Anterior cingulate cortex (tissue), 58 donors: ENCODE results near the gene GALNT10.
A peak's percentile ranks its signal among the peaks of the same experiment; 100 is the strongest.

Source experiments
- DNase-seq, 58 donors: peaks; one replicate each; lab custom pipeline; 2025; lab: John Stamatoyannopoulos, UW

Gene GALNT10

GRCh38 chr5:154176181-154176580 lies 14.4 kb upstream of the GALNT10 start:
- DNase-seq, result no peak

- DNase-seq, result no peak
Measured at GRCh38 chr5:154178661-154179060, 11.9 kb upstream of the GALNT10 start.

- DNase-seq, result peak in 31 of 58 donors; percentile 5 to 69 (median 23)
Measured at GRCh38 chr5:154179846-154180710, 10.5 kb upstream of the GALNT10 start.

GRCh38 chr5:154181161-154181560 lies 9.4 kb upstream of the GALNT10 start:
- no peak for DNase-seq

GRCh38 chr5:154189256-154189818 lies 1.2 kb upstream of the GALNT10 start:
- DNase-seq, result peak in 8 of 58 donors; percentile 5 to 53 (median 44)

- peak in 56 of 58 donors; percentile 13 to 87 (median 73) for DNase-seq
Measured at GRCh38 chr5:154189819-154190594, 526 bp upstream of the GALNT10 start.

GRCh38 chr5:154191467-154192261 lies 1.1 kb downstream of the GALNT10 start:
- peak in 14 of 58 donors; percentile 8 to 50 (median 14) for DNase-seq

- DNase-seq, result peak in 50 of 58 donors; percentile 8 to 91 (median 54)
Measured at GRCh38 chr5:154193283-154193682, 2.8 kb downstream of the GALNT10 start.

- DNase-seq, result peak in 1 of 58 donors; percentile 41
Measured at GRCh38 chr5:154193701-154194121, 3.2 kb downstream of the GALNT10 start.

- no peak for DNase-seq
Measured at GRCh38 chr5:154194345-154195329, 4.1 kb downstream of the GALNT10 start.

GRCh38 chr5:154196281-154196680 lies 5.7 kb downstream of the GALNT10 start:
- DNase-seq, result no peak

GRCh38 chr5:154196955-154197652 lies 6.6 kb downstream of the GALNT10 start:
- DNase-seq, result peak in 22 of 58 donors; percentile 3 to 67 (median 24)

- no peak for DNase-seq
Measured at GRCh38 chr5:154197801-154198491, 7.4 kb downstream of the GALNT10 start.

GRCh38 chr5:154198611-154199230 lies 8.2 kb downstream of the GALNT10 start:
- no peak for DNase-seq

- no peak for DNase-seq
Measured at GRCh38 chr5:154199263-154199662, 8.7 kb downstream of the GALNT10 start.

GRCh38 chr5:154199671-154200220 lies 9.2 kb downstream of the GALNT10 start:
- DNase-seq, result no peak

GRCh38 chr5:154200221-154200620 lies 9.7 kb downstream of the GALNT10 start:
- DNase-seq, result no peak
